ENCODE data around the gene PRAMEF8.
"Not testable (repeated sequence)": the region's sequence is repeated elsewhere in the genome, so short reads cannot be mapped to it uniquely, and the experiment has no call there.

Gene PRAMEF8

GRCh38 chr1:13243536-13244263 lies 41.2 kb downstream of the PRAMEF8 start:
- not testable (repeated sequence) for H3K27ac Mint-ChIP-seq; H3K9me3 Mint-ChIP-seq; ATAC-seq (replicated peaks); DNase-seq; H3K4me3 Mint-ChIP-seq; H3K4me1 Mint-ChIP-seq (ENCODE audit: low read depth in 2 of 2); H3K36me3 Mint-ChIP-seq (ENCODE audit: insufficient read depth)
- peaks cover 21 to 24% of the 10 kb centered on the region in 2 donors for H3K27me3 Mint-ChIP-seq

- not testable (repeated sequence) for H3K4me3 Mint-ChIP-seq; H3K4me1 Mint-ChIP-seq (ENCODE audit: low read depth in 2 of 2); H3K36me3 Mint-ChIP-seq (ENCODE audit: insufficient read depth); H3K27ac Mint-ChIP-seq; H3K27me3 Mint-ChIP-seq; ATAC-seq (replicated peaks); DNase-seq; H3K9me3 Mint-ChIP-seq
These were observed 45.3 kb downstream of the PRAMEF8 start for GRCh38 chr1:13239633-13240032.

DNA sequence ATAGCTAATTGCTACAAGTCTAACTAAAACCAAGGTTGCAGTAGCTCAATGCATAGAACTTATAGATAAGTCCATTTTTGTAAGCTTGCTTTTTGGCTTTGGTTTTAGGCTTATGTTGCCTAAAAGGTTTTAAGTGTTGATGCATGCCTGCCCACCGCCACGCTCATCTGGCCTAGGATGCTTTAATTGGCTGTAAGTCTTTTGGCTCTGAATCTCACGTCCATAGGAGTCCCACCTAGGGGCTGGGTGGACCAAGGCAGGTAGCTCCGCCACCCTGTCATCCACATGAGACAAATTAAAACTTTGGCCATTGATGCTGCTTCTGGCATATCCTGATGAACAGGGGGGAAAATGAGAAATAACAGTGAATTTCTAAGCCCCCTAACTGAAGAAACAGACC lies 47.4 kb downstream of the PRAMEF8 start:
- not testable (repeated sequence) for DNase-seq; H3K27ac Mint-ChIP-seq; H3K9me3 Mint-ChIP-seq; H3K4me3 Mint-ChIP-seq; H3K36me3 Mint-ChIP-seq (ENCODE audit: insufficient read depth); ATAC-seq (replicated peaks); H3K4me1 Mint-ChIP-seq (ENCODE audit: low read depth in 2 of 2)
- peaks cover 0 to 16% of the 10 kb centered on the region in 2 donors for H3K27me3 Mint-ChIP-seq

DNA sequence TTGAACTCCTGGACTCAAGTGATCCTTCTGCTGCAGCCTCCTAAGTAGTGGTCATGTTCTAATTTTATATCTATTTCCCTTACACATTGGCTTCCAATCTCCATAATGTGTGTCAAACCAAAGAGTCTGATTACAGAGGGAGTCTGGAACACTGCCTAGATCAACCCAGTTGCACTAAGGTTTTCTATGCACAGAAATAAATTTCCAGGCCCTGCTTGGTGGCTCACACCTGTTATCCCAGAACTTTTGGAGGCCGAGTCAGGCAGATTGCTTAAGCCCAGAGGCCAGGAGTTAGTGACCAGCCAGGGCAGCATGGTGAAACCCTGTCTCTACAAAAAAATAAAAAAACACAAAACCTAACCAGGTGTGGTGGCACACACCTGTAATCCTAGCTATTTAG lies 50.9 kb downstream of the PRAMEF8 start:
- ATAC-seq (replicated peaks); H3K4me1 Mint-ChIP-seq (ENCODE audit: low read depth in 2 of 2); H3K4me3 Mint-ChIP-seq; DNase-seq; H3K36me3 Mint-ChIP-seq (ENCODE audit: insufficient read depth); H3K27ac Mint-ChIP-seq; H3K9me3 Mint-ChIP-seq: not testable (repeated sequence)
- peaks cover 10 to 28% of the 10 kb centered on the region in 2 donors for H3K27me3 Mint-ChIP-seq

DNA sequence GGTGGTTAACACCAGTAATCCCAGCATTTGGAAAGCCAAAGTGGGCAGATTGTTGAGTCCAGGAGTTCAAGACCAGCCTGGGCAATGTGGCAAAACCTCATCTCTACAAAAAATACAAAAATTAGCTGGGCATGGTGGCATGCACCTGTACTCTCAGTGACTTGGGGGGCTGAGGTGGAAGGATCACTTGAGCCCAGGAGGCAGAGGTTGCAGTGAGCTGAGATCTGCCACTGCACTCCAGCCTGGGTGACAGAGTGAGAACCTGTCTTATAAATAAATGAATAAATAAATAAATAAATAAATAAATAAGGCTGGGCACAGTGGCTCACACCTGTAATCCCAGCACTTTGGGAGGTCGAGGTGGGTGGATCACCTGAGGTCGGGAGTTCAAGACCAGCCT lies 52.9 kb downstream of the PRAMEF8 start:
- ATAC-seq (replicated peaks); DNase-seq; H3K4me3 Mint-ChIP-seq: not testable (repeated sequence)

More for the DNA sequence above, 52.9 kb downstream of the PRAMEF8 start:
- not testable (repeated sequence) for H3K36me3 Mint-ChIP-seq (ENCODE audit: insufficient read depth); H3K9me3 Mint-ChIP-seq; H3K27ac Mint-ChIP-seq; H3K4me1 Mint-ChIP-seq (ENCODE audit: low read depth in 2 of 2)
- H3K27me3 Mint-ChIP-seq = peaks cover 18 to 37% of the 10 kb centered on the region in 2 donors
